GM18873 (cell line): ENCODE data around the gene ZNF740.
"Not testable (repeated sequence)": the region's sequence is repeated elsewhere in the genome, so short reads cannot be mapped to it uniquely, and the experiment has no call there.

ENCODE experiments used
- ATAC-seq: cut with Tn5 transposase; IDR thresholded peaks from one replicate; pipeline ENCODE4 v1.9.1; 2021; ENCODE audit warnings: mild to moderate bottlenecking, moderate library complexity, moderate number of reproducible peaks; ENCODE audit not compliant: unreplicated experiment, low FRiP score

The ZNF740 gene

DNA sequence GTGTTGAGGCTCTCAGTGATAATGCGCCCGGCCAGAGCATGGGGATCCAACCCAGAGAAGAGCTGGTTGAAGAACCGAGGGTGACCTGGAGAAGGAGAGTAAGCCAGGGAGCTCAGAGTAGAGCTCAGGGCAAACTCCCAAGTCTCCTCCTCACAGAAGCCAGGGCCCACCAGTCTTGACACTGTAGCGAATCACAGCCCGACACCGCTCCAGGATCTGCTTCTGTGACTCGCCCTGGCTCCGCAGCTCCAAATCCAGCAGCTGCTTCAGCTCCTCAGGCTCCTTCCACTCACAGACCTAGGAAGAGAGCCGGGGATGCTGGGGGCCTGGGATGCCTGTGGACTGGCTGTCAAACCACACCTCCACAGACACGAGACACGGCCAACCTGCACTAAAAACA lies 8.2 kb upstream of the ZNF740 start:
- no peak for ATAC-seq

- no peak for ATAC-seq
These were observed 7.3 kb upstream of the ZNF740 start for GRCh38 chr12:53173085-53173715.

DNA sequence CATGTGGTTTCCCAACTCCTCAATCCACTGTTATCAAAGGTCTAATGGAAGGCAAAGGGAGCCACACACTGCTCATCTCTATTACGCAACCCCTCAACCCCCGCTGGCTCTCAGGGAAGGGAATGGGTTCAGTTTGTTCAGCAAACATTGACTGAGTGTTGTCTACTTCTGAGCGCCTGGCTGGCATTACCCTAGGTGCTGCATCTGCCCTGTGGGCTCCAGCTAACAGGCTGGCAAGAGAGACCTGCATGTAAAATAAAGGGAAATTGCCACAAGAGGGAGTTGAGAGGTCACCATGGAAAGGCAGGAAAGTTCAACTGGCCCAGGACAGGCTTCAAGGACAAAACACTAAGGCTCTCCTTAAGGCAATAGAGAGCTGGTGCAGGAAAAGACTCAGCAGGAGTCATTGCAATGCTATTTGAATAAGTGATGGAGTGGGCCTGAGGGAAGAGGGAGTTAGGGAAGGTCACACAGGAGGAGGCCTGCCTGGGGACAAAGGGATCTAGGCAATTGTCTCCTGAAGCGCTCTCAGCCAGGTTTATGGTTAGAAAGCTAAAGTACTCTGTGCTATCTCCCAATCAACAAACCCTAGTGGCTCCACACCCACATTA lies 5.5 kb upstream of the ZNF740 start:
- ATAC-seq, result no peak

DNA sequence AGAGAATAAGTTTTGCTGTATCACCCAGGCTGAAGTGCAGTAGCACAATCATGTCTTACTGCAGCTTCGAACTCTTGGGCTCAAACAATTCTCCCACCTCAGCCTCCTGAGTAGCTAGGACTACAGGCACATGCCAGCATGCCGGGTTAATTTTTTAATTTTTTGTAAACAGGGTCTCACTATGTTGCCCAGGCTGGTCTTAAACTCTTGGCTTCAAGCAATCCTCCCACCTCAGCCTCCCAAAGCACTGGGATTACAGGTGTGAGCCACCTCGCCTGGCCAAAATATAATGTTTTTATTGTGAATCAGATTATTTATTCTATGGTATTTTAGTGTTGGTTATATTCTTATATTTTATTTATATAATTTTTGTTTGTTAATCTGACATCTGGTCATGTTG lies 3.8 kb upstream of the ZNF740 start:
- ATAC-seq, result no peak

DNA sequence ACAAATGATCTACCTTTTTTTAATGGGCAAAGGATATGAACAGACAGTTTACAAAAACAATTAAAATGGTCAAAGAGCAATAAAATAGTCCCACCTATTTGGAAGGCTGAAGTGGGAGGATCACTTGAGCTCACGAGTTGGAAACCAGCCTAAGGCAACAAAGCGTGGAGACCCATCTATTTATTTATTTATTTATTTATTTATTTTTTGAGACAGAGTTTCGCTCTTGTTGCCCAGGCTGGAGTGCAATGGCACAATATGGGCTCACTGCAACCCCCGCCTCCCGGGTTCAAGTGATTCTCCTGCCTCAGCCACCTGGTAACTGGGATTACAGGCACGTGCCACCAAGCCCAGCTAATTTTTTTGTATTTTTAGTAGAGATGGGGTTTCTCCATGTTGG lies 3.1 kb upstream of the ZNF740 start:
- ATAC-seq, result not testable (repeated sequence)

- ATAC-seq, result not testable (repeated sequence)
These were observed 1.7 kb upstream of the ZNF740 start for GRCh38 chr12:53178803-53179202.

- ATAC-seq, result peak; percentile 13
These were observed 769 bp upstream of the ZNF740 start for GRCh38 chr12:53179687-53180219.

DNA sequence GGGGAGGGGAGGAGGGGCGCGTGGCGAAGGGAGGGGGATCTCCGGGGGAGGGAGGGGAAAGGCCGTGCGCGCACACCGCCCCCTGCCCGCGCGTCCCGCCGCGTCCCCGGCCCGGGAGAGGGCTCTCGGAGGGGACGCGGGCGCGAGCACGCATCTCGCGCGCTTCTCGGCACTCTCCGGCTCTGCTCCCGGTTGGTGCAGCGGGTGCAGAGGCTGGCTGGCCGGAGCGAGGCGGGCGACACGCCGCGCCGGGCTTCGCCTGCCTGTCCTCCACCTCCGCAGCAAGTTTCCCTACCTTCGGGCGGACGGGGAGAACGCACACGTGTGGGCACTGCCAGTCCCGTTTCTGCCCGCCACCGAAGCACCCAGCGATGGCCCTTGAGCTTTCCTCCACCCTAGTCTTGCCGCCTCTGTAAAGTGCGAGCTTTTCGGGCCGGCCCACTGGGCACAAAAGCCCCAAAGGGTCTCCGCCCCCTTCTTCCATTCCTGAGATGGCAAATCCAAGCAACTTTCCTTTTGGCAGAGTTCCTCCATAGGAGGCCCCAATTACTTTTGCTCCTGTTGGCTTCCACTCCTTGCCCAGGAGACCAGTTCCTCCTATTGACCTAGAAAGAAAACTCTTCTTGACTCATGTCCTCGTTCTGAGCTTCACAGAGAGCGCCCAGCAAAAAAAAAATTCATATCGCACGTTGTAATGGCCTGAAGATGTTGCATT lies 566 bp downstream of the ZNF740 start:
- ATAC-seq, result peak; percentile 6

DNA sequence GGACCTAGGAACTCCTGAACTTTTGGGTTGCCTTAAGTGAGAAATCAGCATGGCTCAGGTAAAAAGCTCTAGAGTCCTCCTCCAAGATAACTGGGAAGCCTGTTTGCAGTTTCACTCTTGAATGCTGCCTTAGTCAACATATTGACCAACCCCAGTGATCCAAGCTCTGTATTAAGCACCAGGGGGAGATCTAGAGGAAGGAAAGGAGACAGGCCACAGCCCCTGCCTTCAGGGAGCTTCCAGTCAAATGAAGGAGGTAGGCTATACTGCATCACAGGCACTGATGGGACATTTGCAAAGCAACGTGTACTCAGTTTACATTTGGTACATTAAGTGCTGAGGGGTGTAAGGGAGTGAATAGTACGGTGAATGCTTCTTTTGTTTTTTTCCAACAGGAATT lies 1.4 kb downstream of the ZNF740 start:
- no peak for ATAC-seq

- ATAC-seq, result no peak
These were observed 2.4 kb downstream of the ZNF740 start for GRCh38 chr12:53182903-53183302.

- ATAC-seq, result no peak
These were observed 4.3 kb downstream of the ZNF740 start for GRCh38 chr12:53184828-53185227.

DNA sequence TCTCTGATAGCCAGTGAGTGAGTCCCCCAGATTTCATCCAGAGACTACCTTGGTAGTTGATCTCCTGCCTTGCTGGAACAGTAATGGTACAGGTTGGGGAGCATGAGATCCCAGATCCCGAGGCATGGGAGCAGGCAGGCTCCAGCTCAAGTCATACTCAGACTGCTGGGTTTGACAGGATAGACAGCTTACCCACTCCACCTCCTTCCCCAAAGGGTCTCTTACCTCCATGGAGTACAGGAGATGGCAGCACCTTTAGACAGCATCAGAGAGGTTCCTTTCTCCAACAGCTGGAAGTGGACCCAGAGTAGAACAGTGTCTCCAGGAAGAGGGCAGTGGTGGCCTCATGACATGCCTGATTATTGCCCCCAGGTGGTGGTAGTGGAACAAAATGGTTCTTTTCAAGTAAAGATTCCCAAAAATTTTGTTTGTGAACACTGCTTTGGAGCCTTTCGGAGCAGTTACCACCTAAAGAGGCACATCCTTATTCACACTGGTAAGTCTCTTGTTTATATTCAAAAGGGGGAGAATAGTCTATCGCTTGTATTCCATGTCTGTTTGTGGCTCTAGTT lies 5.1 kb downstream of the ZNF740 start:
- ATAC-seq, result no peak

DNA sequence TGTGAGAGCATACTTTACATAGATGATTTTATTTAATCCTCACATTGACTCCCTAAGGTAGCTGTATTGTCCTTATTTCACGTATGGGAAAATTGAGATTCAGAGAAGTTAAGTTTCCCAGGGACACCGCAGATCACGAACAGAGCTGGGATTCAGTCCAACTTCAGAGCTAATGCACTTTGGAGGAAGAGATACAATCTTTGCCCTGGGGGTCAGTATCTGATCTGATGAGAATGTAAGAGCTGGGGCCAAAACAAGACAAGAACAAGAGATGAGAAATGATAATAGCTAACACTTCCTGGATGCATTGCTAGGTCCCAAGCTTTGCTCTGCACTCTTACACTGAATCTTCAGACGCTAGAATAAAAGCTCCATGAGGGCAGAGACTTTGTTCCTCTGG lies 6.2 kb downstream of the ZNF740 start:
- ATAC-seq, result no peak

GRCh38 chr12:53187145-53187899 lies 6.8 kb downstream of the ZNF740 start:
- ATAC-seq, result no peak

GRCh38 chr12:53190108-53190729 lies 9.7 kb downstream of the ZNF740 start:
- ATAC-seq, result no peak

GRCh38 chr12:53191096-53191884 lies 10.8 kb downstream of the ZNF740 start:
- no peak for ATAC-seq

GRCh38 chr12:53191885-53192530 lies 11.5 kb downstream of the ZNF740 start:
- ATAC-seq, result no peak

GRCh38 chr12:53192531-53193021 lies 12.1 kb downstream of the ZNF740 start:
- no peak for ATAC-seq

DNA sequence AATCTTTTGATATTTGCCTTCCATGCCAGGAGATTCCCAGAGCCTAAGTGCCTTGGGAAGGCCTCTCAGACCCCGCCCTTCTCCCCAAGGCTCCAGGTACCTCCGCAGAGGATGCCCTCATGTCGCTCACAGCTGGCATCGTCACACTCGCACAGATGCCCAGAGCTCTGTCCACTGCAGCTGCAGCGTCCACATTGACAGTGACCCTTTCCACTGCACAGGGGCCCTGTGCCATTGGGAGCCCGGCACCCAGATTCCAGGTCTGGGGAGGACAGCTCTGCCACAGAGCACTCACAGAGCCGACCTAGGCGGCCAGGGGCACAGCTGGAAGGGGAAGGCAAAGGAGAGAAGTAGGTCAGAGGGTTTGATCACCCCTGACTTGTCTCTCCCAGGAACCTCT lies 12.5 kb downstream of the ZNF740 start:
- ATAC-seq, result no peak
